GM23338 (cell line): ENCODE results near the gene CYP4F3. TPM values are rescaled to one million over a fixed set of nuclear protein-coding genes. Genes with fewer than 3 reads are reported as not detected.

Experiments
- ATAC-seq: fragments of 200-7000 bp; cut with Tn5 transposase; 3 replicates; pipeline ENCODE4 v1.9.1; 2020
- DNase-seq: peaks from one replicate; pipeline ENCODE4 v3.0.0-alpha.2; 2015; ENCODE audit warnings: low spot score
- H2AFZ ChIP-seq: fragments of 200-600 bp; sonication (generic); 2 replicates; pipeline ENCODE4 v1.8.0; 2016; ENCODE audit warnings: antibody characterized with exemption, mild to moderate bottlenecking, moderate library complexity
- H3F3A ChIP-seq: fragments of 200-600 bp; sonication (generic); replicated peaks from 2 replicates; pipeline ENCODE4 v1.8.0; 2017; ENCODE audit warnings: antibody characterized with exemption, mixed run types, low read depth
- H3K27ac ChIP-seq: fragments of 200-600 bp; sonication (generic); 2 replicates; pipeline ENCODE4 v1.6.1; 2016; ENCODE audit warnings: low read depth
- H3K27me3 ChIP-seq: fragments of 200-600 bp; sonication (generic); 2 replicates; pipeline ENCODE4 v1.8.0; 2016; ENCODE audit warnings: mild to moderate bottlenecking, mixed run types, moderate library complexity; ENCODE audit not compliant: insufficient read depth
- H3K36me3 ChIP-seq: fragments of 200-600 bp; sonication (generic); 2 replicates; pipeline ENCODE4 v1.8.0; 2016; ENCODE audit warnings: mild to moderate bottlenecking; ENCODE audit not compliant: insufficient read depth
- H3K4me1 ChIP-seq: fragments of 200-600 bp; sonication (generic); 2 replicates; pipeline ENCODE4 v1.8.0; 2016; ENCODE audit warnings: mild to moderate bottlenecking, moderate library complexity; ENCODE audit not compliant: insufficient read depth
- H3K4me2 ChIP-seq: fragments of 200-600 bp; sonication (generic); 2 replicates; pipeline ENCODE4 v1.7.1; 2017; ENCODE audit warnings: mixed run types
- H3K4me3 ChIP-seq: fragments of 200-600 bp; sonication (generic); 2 replicates; pipeline ENCODE4 v1.6.1; 2016; ENCODE audit warnings: mixed run types
- H3K79me2 ChIP-seq: fragments of 200-600 bp; sonication (generic); replicated peaks from 2 replicates; pipeline ENCODE4 v1.8.0; 2017; ENCODE audit warnings: mild to moderate bottlenecking; ENCODE audit not compliant: insufficient read depth
- H3K9me2 ChIP-seq: fragments of 200-600 bp; sonication (generic); 2 replicates; pipeline ENCODE4 v1.8.0; 2017; ENCODE audit not compliant: insufficient read depth
- H4K20me1 ChIP-seq: fragments of 200-600 bp; sonication (generic); replicated peaks from 2 replicates; pipeline ENCODE4 v1.8.0; 2017; ENCODE audit warnings: mild to moderate bottlenecking; ENCODE audit not compliant: insufficient read depth
- H3K27ac Mint-ChIP-seq: 2 replicates; pipeline ENCODE4 v1.8.0; 2020; ENCODE audit warnings: inconsistent platforms, mild to moderate bottlenecking, moderate library complexity, mixed read lengths
- H3K27me3 Mint-ChIP-seq: 3 replicates; pipeline ENCODE4 v1.8.0; 2022; ENCODE audit warnings: low read depth, mild to moderate bottlenecking, moderate library complexity, mixed read lengths, inconsistent platforms; ENCODE audit not compliant: insufficient read depth, poor library complexity
- H3K36me3 Mint-ChIP-seq: 3 replicates; pipeline ENCODE4 v1.8.0; 2021; ENCODE audit warnings: low read depth, mild to moderate bottlenecking, inconsistent platforms, moderate library complexity, mixed read lengths
- H3K4me1 Mint-ChIP-seq: 3 replicates; pipeline ENCODE4 v1.8.0; 2020; ENCODE audit warnings: mild to moderate bottlenecking, inconsistent platforms, mixed read lengths
- H3K4me3 Mint-ChIP-seq: 3 replicates; pipeline ENCODE4 v1.8.0; 2021; ENCODE audit warnings: moderate library complexity, mild to moderate bottlenecking, inconsistent platforms, mixed read lengths
- H3K9me3 Mint-ChIP-seq: 3 replicates; pipeline ENCODE4 v1.8.0; 2020; ENCODE audit warnings: moderate library complexity, mild to moderate bottlenecking, inconsistent platforms, mixed read lengths
- EZH2 ChIP-seq: fragments of 200-600 bp; sonication (generic); IDR thresholded peaks from one replicate; pipeline ENCODE4 v1.8.0; 2017; ENCODE audit warnings: antibody characterized with exemption, mild to moderate bottlenecking, low read depth; ENCODE audit not compliant: unreplicated experiment
- EZH2phosphoT487 ChIP-seq: fragments of 200-600 bp; sonication (generic); IDR thresholded peaks from one replicate; pipeline ENCODE4 v1.8.1; 2018; ENCODE audit warnings: antibody characterized with exemption; ENCODE audit not compliant: unreplicated experiment
- JUNB ChIP-seq: IDR thresholded peaks from one replicate; pipeline ENCODE4 v1.6.1; 2016; ENCODE audit warnings: antibody characterized with exemption; ENCODE audit not compliant: unreplicated experiment
- NANOG ChIP-seq: IDR thresholded peaks from 2 replicates; pipeline ENCODE4 v1.6.1; 2016; ENCODE audit warnings: antibody characterized with exemption, borderline replicate concordance
- POLR2AphosphoS5 ChIP-seq: IDR thresholded peaks from 2 replicates; pipeline ENCODE4 v1.6.1; 2016; ENCODE audit warnings: antibody characterized with exemption, low read depth
- REST ChIP-seq: IDR thresholded peaks from one replicate; pipeline ENCODE4 v1.6.1; 2018; ENCODE audit warnings: antibody characterized with exemption; ENCODE audit not compliant: unreplicated experiment
- STAT1 ChIP-seq: IDR thresholded peaks from one replicate; pipeline ENCODE4 v1.6.1; 2016; ENCODE audit warnings: antibody characterized with exemption; ENCODE audit not compliant: unreplicated experiment
- ZNF114 ChIP-seq: fragments of 250-450 bp; sonication (Bioruptor Pico); IDR thresholded peaks from 2 replicates; pipeline ENCODE4 v1.5.0; 2020; ENCODE audit warnings: mild to moderate bottlenecking, moderate library complexity
- ZNF331 ChIP-seq: fragments of 250-450 bp; sonication (Bioruptor Pico); IDR thresholded peaks from 2 replicates; pipeline ENCODE4 v1.5.0; 2020; ENCODE audit warnings: low read depth, mild to moderate bottlenecking, moderate library complexity
- polyA plus RNA-seq: library from polyadenylated mRNA; unstranded; fragments of >200 nt; fragmentation: Nextera tagmentation; extraction: Ambion mirVana; gene quantifications from 2 replicates; pipeline ENCODE4 v1.2.1, GENCODE V29; 2016
- total RNA-seq: library from RNA; depleted of rRNA; stranded (reverse); fragments of >200 nt; shearing (Covaris generic); gene quantifications from 2 replicates; pipeline ENCODE4 v1.2.3, GENCODE V29; 2014
- TF ChIP-seq, protein P1 (sequence below): fragments of 250-450 bp; sonication (Bioruptor Pico); IDR thresholded peaks from 2 replicates; pipeline ENCODE4 v1.5.0; 2020; ENCODE audit warnings: mild to moderate bottlenecking, moderate library complexity
- TF ChIP-seq, protein P2 (sequence below), 2 experiments: fragments of 200-600 bp in 1 of 2; sonication (generic) in 1 of 2; conservative IDR thresholded peaks; 2 replicates each; pipeline versions ENCODE4 v1.5.1 to v1.6.1; 2016 to 2017; ENCODE audit warnings: antibody characterized with exemption in 2 of 2, low read depth in 2 of 2, mild to moderate bottlenecking in 2 of 2, moderate library complexity in 1 of 2

The CYP4F3 gene
- total and polyA plus RNA-seq, 2 experiments from 2014 or later: not detected

- Mint-ChIP-seq H3K4me3 (no peak overlapping the region), H3K27me3 (peaks cover 5% of the 10 kb centered on the region), H3K9me3 (peaks cover 87% of the 10 kb centered on the region), H3K4me1 (no peaks in the 10 kb centered on the region), H3K36me3 (peaks cover 19% of the 10 kb centered on the region), H3K27ac (no peak overlapping the region)
- TF ChIP-seq, protein P1, sequence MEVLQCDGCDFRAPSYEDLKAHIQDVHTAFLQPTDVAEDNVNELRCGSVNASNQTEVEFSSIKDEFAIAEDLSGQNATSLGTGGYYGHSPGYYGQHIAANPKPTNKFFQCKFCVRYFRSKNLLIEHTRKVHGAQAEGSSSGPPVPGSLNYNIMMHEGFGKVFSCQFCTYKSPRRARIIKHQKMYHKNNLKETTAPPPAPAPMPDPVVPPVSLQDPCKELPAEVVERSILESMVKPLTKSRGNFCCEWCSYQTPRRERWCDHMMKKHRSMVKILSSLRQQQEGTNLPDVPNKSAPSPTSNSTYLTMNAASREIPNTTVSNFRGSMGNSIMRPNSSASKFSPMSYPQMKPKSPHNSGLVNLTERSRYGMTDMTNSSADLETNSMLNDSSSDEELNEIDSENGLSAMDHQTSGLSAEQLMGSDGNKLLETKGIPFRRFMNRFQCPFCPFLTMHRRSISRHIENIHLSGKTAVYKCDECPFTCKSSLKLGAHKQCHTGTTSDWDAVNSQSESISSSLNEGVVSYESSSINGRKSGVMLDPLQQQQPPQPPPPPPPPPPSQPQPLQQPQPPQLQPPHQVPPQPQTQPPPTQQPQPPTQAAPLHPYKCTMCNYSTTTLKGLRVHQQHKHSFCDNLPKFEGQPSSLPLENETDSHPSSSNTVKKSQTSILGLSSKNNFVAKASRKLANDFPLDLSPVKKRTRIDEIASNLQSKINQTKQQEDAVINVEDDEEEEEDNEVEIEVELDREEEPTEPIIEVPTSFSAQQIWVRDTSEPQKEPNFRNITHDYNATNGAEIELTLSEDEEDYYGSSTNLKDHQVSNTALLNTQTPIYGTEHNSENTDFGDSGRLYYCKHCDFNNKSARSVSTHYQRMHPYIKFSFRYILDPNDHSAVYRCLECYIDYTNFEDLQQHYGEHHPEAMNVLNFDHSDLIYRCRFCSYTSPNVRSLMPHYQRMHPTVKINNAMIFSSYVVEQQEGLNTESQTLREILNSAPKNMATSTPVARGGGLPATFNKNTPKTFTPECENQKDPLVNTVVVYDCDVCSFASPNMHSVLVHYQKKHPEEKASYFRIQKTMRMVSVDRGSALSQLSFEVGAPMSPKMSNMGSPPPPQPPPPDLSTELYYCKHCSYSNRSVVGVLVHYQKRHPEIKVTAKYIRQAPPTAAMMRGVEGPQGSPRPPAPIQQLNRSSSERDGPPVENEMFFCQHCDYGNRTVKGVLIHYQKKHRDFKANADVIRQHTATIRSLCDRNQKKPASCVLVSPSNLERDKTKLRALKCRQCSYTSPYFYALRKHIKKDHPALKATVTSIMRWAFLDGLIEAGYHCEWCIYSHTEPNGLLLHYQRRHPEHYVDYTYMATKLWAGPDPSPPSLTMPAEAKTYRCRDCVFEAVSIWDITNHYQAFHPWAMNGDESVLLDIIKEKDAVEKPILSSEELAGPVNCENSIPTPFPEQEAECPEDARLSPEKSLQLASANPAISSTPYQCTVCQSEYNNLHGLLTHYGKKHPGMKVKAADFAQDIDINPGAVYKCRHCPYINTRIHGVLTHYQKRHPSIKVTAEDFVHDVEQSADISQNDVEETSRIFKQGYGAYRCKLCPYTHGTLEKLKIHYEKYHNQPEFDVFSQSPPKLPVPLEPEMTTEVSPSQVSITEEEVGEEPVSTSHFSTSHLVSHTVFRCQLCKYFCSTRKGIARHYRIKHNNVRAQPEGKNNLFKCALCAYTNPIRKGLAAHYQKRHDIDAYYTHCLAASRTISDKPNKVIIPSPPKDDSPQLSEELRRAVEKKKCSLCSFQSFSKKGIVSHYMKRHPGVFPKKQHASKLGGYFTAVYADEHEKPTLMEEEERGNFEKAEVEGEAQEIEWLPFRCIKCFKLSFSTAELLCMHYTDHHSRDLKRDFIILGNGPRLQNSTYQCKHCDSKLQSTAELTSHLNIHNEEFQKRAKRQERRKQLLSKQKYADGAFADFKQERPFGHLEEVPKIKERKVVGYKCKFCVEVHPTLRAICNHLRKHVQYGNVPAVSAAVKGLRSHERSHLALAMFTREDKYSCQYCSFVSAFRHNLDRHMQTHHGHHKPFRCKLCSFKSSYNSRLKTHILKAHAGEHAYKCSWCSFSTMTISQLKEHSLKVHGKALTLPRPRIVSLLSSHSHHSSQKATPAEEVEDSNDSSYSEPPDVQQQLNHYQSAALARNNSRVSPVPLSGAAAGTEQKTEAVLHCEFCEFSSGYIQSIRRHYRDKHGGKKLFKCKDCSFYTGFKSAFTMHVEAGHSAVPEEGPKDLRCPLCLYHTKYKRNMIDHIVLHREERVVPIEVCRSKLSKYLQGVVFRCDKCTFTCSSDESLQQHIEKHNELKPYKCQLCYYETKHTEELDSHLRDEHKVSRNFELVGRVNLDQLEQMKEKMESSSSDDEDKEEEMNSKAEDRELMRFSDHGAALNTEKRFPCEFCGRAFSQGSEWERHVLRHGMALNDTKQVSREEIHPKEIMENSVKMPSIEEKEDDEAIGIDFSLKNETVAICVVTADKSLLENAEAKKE: no peak
- TF ChIP-seq NANOG (no peak), ZNF331 (CRISPR knock-in tag) (no peak), EZH2 (no peak), EZH2phosphoT487 (no peak), POLR2AphosphoS5 (no peak), STAT1 (no peak), ZNF114 (CRISPR knock-in tag) (no peak), REST (peak; percentile 66), JUNB (no peak)
- TF ChIP-seq, protein P2, sequence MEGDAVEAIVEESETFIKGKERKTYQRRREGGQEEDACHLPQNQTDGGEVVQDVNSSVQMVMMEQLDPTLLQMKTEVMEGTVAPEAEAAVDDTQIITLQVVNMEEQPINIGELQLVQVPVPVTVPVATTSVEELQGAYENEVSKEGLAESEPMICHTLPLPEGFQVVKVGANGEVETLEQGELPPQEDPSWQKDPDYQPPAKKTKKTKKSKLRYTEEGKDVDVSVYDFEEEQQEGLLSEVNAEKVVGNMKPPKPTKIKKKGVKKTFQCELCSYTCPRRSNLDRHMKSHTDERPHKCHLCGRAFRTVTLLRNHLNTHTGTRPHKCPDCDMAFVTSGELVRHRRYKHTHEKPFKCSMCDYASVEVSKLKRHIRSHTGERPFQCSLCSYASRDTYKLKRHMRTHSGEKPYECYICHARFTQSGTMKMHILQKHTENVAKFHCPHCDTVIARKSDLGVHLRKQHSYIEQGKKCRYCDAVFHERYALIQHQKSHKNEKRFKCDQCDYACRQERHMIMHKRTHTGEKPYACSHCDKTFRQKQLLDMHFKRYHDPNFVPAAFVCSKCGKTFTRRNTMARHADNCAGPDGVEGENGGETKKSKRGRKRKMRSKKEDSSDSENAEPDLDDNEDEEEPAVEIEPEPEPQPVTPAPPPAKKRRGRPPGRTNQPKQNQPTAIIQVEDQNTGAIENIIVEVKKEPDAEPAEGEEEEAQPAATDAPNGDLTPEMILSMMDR (conservative IDR thresholded peaks at IDR 0.05; ENCODE audit: low read depth in 2 of 2): peak; percentile 15 to 24; a peak in 2 of 4 replicates
- H3K4me3 ChIP-seq: no peak overlapping the region
- no peak overlapping the region for H3K27ac ChIP-seq
- no peak overlapping the region for H2AFZ ChIP-seq
- H3K4me1 ChIP-seq: no peaks in the 10 kb centered on the region
- H3F3A ChIP-seq: no peaks in the 10 kb centered on the region
- no peaks in the 10 kb centered on the region; the same call in 1 of the 2 replicates for H3K36me3 ChIP-seq
- no peak overlapping the region for H3K4me2 ChIP-seq
- H4K20me1 ChIP-seq: no peaks in the 10 kb centered on the region
- H3K79me2 ChIP-seq: no peaks in the 10 kb centered on the region
- ATAC-seq (no peak), DNase-seq (peak; percentile 28)
- no peaks in the 10 kb centered on the region for H3K27me3 ChIP-seq
- H3K9me2 ChIP-seq: no peaks in the 10 kb centered on the region
Measured at GRCh38 chr19:15631817-15632216, 8.9 kb upstream of the CYP4F3 start.
